AG08396 (cell line): ENCODE data around the gene LOXHD1.
A peak's percentile ranks its signal among the peaks of the same experiment; 100 is the strongest.

Source experiments
- DNase-seq: peaks from one replicate; pipeline ENCODE4 v3.0.0; 2012; ENCODE audit warnings: low spot score, mixed read lengths

Gene LOXHD1

DNA sequence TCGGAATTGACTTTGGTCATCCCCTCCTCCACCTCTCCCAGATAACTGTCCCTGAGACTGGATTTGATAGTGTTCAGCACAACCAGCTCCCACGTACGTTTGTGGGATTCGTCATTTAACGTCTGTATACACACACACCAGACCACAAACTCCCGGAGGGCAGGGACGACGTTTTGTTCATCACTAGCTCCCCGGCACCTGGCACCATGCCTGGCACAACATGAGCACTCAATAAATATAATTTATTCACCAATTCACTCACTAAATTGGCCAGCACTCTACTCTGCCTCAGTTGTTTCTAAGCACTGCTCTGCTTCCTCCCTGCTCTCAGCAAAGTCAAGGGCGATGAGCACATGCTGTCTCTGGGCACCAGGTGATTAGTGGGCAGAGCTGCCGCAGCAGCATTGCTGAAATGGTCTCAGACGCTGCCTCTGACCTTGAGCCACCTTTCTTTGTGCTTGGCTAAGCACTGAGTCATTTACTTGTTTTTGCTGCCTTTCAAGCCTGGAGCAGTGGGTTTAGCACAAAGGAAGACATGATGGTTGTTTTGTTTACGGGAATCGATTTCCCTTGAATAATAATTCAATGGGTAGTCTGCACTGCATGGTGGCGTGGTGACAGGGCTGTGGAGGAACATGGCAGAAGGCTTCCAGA, 19.3 kb upstream of the LOXHD1 start:
- no peak for DNase-seq

DNA sequence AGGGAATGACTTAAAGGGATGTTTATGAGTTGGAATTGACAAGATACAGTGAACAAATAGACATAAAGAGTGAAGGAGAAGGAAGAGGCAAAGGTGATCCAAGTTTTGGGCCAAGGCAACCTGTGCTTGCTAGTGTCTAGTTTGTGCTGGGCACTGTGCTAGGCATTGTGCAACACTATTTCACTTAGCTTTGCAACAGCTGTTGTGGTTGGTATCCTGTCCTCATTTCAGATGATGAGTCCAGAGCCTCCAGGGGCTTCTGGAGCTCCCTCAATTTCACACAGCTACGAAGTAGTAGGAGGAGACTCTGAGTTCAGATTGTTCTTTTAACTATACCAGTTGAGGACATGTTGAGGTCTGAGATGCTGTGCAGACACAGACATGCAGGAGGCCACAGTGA, 18.1 kb upstream of the LOXHD1 start:
- no peak for DNase-seq

GRCh38 chr18:46672062-46672970, 15.3 kb upstream of the LOXHD1 start:
- DNase-seq: no peak

GRCh38 chr18:46668694-46669093, 11.7 kb upstream of the LOXHD1 start:
- no peak for DNase-seq

DNA sequence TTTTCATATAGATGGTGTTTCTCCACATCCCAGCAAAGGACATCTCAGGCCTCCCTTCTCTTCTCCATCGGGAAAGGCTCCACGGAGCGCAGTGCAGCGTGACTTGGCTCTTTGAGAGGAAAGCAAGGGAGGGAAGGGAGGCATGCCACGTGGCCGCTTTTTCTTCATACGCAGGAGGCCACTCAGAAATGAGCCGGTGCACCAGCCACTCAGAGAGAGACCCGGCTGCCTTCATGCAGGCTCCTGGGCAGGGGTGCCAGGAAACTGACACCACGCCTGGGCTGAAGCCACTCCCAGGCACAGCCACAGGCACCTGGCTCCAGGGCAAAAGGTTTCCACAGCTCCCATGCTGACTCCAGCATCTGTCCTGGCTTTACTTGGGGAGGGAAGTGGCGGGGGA, 11.1 kb upstream of the LOXHD1 start:
- DNase-seq: no peak

DNA sequence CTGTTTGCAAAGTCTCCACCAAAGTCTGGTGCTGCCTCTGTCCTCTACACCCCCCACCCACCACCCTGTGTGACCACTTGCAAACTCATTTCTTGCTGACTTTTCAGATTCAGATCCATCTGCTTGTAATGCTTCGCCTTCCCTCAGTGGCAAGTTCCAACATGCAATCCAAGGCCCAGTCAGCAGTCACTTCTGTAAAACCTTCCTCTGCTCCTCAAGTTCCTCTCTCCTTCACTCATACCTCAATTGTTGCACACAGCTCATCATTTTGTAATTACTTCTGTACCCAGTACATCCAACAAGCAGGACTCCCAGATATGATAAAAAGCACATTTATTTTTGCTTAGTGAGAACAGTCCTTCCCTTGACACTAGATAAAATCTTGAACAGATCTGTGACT, 6.5 kb upstream of the LOXHD1 start:
- no peak for DNase-seq

GRCh38 chr18:46660957-46661749, 4.1 kb upstream of the LOXHD1 start:
- DNase-seq: peak; percentile 73

GRCh38 chr18:46659484-46659883, 2.5 kb upstream of the LOXHD1 start:
- no peak for DNase-seq

- no peak for DNase-seq
Measured at GRCh38 chr18:46656326-46657114, 500 bp downstream of the LOXHD1 start.

DNA sequence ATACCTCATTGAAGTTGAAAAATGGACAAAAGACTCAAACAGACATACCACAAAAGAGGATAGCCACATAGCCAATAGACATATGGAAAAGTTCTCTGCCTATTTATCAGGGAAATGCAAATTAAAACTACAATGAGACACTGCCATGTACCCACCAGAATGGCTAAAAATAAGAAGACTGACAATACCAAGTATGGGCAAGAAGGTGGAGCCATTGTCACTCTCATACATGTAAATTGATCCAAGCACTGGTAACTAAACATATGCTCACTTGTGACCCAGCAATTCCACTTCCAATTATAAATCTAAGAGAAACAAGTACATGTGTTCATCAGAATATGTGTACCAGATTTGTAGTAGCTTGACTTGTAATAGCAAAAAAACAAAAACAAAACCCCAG, 4.6 kb downstream of the LOXHD1 start:
- no peak for DNase-seq

DNA sequence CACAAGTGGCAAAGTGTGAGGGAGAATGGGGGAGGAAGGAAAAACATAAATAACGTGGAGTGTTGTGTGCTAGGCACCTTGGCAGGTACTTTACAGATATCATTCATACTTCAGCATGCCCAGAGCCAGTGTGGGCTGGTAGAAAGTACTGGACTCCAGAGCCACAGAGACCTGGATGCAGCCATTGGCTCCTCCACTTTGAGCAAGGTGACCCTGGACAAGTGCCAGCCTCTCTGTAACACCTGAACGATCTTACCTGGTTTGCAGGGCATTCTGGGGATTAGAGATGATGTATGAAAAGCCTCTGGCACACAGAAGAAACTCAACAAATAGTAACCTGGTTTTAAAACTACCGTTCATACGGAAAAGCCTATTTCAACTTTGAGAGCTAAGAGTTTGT, 6.3 kb downstream of the LOXHD1 start:
- DNase-seq: no peak

- DNase-seq: no peak
Measured at GRCh38 chr18:46649071-46649862, 7.8 kb downstream of the LOXHD1 start.

- no peak for DNase-seq
Measured at GRCh38 chr18:46646468-46646867, 10.6 kb downstream of the LOXHD1 start.

GRCh38 chr18:46642561-46642960, 14.5 kb downstream of the LOXHD1 start:
- no peak for DNase-seq

GRCh38 chr18:46641917-46642316, 15.1 kb downstream of the LOXHD1 start:
- no peak for DNase-seq

- no peak for DNase-seq
Measured at GRCh38 chr18:46639386-46639785, 17.6 kb downstream of the LOXHD1 start.

DNA sequence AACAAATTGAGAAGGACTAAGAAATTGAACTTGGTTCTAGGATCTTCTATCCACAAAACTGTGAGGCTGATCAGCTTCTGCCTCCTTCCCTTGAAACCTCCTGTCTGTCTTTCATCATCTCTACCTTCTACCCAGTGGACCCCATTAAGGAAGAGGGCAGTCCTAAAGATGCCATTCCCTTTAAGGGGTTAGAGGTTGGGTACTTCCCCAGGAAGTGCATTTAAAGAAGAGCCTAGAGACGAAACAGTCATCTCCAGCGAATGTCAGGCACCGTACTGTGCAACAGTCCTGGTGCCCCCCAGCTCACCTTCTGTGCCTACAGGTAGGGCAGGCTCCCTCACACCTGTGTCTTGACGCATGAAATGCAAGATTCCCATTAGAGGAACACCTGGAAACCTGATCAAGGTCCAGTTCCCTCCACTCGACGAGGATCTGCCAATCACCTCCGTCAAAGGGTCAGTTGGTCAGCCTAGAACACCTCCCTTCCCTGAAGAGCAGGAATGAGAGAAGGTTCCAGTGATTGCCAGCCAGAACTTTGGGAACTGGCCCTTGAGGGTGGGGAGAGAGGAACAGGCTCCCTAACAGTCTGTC, 20.9 kb downstream of the LOXHD1 start:
- no peak for DNase-seq

DNA sequence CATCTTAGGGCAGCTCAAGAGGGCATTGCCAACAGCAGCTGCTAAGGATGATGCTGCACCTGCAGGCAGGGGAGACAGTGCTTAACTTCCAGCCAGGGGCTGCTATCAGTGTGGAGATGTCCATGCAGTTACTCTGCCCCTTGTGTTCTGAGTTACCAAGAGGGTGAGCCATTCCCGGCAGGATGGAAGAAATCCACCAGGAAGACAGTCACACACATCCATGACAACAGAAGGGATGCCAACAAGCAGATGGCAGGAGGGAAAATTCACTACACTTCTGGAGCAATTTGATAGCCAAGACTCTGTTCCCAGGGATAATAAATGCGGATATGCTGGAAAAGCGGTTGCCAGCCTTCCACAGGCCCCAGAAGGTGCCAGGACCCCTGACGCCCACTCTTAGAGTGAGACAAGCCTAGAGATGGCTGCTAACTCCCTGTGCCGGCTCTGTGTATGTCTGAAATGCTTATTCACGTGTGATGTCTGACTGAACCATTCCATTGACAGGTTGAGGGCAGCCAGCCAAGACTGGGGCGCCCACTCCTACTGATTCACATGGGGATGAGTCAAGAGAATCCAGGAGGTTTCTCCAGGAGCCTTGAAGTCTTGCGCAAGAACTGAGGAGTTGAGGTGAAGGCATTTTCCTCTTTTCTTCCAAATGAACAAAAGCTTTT, 24.5 kb downstream of the LOXHD1 start:
- no peak for DNase-seq

DNA sequence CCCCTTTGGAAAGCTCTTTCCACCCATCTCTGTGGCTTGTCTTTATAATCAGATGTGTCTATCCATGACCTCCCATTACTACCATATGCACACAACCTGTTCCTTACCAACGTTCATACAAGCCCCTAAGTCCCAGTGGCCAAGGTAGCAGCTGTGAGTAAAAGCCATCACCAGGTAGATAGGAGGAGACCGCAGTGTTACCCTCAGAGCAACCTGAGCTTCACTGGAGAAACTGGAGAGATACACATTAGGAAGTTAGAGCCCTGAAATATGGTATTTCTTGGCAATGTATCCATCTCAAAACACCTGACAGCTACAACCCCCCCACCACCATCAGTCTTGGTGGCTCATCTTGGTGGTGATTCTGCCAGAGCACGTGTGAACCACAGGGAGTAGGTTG, 26.0 kb downstream of the LOXHD1 start:
- DNase-seq: no peak

DNA sequence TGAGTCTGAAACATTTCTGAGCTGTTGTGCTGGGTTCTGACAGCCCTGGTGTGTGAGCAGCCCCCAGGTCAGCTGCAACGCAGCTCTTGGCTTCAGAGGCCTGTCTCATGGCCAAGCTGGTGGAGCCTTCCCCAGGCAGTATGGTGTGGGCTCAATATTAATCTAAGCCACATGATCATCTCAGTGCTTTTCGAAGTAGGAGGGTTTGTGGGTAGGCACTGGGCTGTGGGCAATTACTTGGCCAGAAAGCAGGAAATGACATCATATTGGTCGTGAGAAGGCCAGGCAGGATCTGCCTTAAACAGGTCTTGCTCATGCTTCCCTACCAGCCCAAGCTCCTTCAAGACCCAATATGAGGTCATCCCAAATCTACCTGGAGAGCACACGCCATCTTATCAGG, 26.9 kb downstream of the LOXHD1 start:
- no peak for DNase-seq
